Prostate gland (tissue), 2 donors: ENCODE measurements around the gene LRRC42.

Experiments
- POLR2AphosphoS5 ChIP-seq: sonication (generic); formaldehyde crosslinking; IDR thresholded peaks from one replicate; pipeline ENCODE4 v1.6.1; 2017; ENCODE audit warnings: antibody characterized with exemption
- TF ChIP-seq, protein P1 (sequence below), 4 experiments: fragments of 200-600 bp in 2 of 4; fragments of 450-650 bp in 2 of 4; sonication (generic) in 2 of 4; IDR thresholded peaks; 1 replicate in 3 of 4; 2 replicates in 1 of 4; pipeline ENCODE4 v1.5.1; 2016 to 2019; ENCODE audit warnings: antibody characterized with exemption in 4 of 4, mild to moderate bottlenecking in 2 of 4, moderate library complexity in 2 of 4

DNA sequence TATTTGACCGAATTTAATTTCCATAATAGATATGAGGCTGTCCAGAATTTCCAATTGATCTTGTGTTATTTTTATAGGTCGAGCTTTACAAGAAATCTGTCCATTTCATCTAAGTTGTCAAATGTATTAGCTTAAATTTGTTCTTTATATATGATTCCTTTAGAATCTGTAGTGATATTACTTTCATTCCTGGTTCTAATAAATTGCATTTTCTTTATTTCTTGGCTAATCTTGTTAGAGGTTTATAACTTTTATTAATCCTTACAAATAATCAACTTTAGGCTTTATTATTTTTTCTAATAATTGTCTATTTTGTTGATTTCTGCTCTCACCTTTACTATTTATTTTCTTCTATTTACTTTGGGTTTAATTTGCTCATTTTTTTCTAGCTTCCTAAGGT, 14.6 kb upstream of the LRRC42 start:
- TF ChIP-seq, protein P1, sequence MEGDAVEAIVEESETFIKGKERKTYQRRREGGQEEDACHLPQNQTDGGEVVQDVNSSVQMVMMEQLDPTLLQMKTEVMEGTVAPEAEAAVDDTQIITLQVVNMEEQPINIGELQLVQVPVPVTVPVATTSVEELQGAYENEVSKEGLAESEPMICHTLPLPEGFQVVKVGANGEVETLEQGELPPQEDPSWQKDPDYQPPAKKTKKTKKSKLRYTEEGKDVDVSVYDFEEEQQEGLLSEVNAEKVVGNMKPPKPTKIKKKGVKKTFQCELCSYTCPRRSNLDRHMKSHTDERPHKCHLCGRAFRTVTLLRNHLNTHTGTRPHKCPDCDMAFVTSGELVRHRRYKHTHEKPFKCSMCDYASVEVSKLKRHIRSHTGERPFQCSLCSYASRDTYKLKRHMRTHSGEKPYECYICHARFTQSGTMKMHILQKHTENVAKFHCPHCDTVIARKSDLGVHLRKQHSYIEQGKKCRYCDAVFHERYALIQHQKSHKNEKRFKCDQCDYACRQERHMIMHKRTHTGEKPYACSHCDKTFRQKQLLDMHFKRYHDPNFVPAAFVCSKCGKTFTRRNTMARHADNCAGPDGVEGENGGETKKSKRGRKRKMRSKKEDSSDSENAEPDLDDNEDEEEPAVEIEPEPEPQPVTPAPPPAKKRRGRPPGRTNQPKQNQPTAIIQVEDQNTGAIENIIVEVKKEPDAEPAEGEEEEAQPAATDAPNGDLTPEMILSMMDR (IDR thresholded peaks at IDR 0.05): no peak
- TF ChIP-seq POLR2AphosphoS5: no peak
